Glomerular visceral epithelial cell (primary cell): ENCODE measurements around the gene EHBP1L1.

Source experiments
- DNase-seq: peaks from one replicate; pipeline ENCODE4 v3.0.0-alpha.2; 2016; ENCODE audit errors: extremely low spot score

The EHBP1L1 gene

GRCh38 chr11:65577756-65578109, 1.9 kb downstream of the EHBP1L1 start:
- DNase-seq, result no peak

GRCh38 chr11:65578134-65578533, 2.3 kb downstream of the EHBP1L1 start:
- DNase-seq, result no peak

- DNase-seq, result no peak
These were observed 2.8 kb downstream of the EHBP1L1 start for GRCh38 chr11:65578667-65579066.

- DNase-seq, result no peak
These were observed 3.4 kb downstream of the EHBP1L1 start for GRCh38 chr11:65579291-65579690.

- no peak for DNase-seq
These were observed 4.3 kb downstream of the EHBP1L1 start for GRCh38 chr11:65580031-65580692.

- DNase-seq, result no peak
These were observed 4.9 kb downstream of the EHBP1L1 start for GRCh38 chr11:65580756-65581155.

- DNase-seq, result no peak
These were observed 6.1 kb downstream of the EHBP1L1 start for GRCh38 chr11:65581928-65582327.

- DNase-seq, result no peak
These were observed 7.7 kb downstream of the EHBP1L1 start for GRCh38 chr11:65583589-65583988.

- DNase-seq, result no peak
These were observed 8.3 kb downstream of the EHBP1L1 start for GRCh38 chr11:65584106-65584505.

- no peak for DNase-seq
These were observed 8.9 kb downstream of the EHBP1L1 start for GRCh38 chr11:65584723-65585171.

- DNase-seq, result no peak
These were observed 9.8 kb downstream of the EHBP1L1 start for GRCh38 chr11:65585396-65586246.

GRCh38 chr11:65586247-65586630, 10.4 kb downstream of the EHBP1L1 start:
- DNase-seq, result no peak

GRCh38 chr11:65586676-65587075, 10.8 kb downstream of the EHBP1L1 start:
- DNase-seq, result no peak

- DNase-seq, result peak; percentile 50
These were observed 12.6 kb downstream of the EHBP1L1 start for GRCh38 chr11:65588199-65589054.

- DNase-seq, result no peak
These were observed 13.8 kb downstream of the EHBP1L1 start for GRCh38 chr11:65589444-65590239.

GRCh38 chr11:65590240-65590738, 14.4 kb downstream of the EHBP1L1 start:
- no peak for DNase-seq

- no peak for DNase-seq
These were observed 16.3 kb downstream of the EHBP1L1 start for GRCh38 chr11:65591939-65592857.

- DNase-seq, result no peak
These were observed 17.1 kb downstream of the EHBP1L1 start for GRCh38 chr11:65592858-65593517.

- DNase-seq, result no peak
These were observed 17.9 kb downstream of the EHBP1L1 start for GRCh38 chr11:65593518-65594414.
